ENCODE data around the gene CDH20. TPM values are rescaled to one million over a fixed set of nuclear protein-coding genes. Genes with fewer than 3 reads are reported as not detected.

The CDH20 gene
- total RNA-seq, 4 donors from 2014 or later = 0.14 TPM; not detected in 3

- in situ Hi-C loops (cut with MboI; ENCODE audit: low pct_ligation_motif_present in 1 of 4, low pct_unique_long_range_greater_than_20kb in 1 of 4, low sequenced_read_pairs in 3 of 4) = no loop called here
- H3K27me3 ChIP-seq = no peaks in the 10 kb centered on the region
- TF ChIP-seq, protein P1, sequence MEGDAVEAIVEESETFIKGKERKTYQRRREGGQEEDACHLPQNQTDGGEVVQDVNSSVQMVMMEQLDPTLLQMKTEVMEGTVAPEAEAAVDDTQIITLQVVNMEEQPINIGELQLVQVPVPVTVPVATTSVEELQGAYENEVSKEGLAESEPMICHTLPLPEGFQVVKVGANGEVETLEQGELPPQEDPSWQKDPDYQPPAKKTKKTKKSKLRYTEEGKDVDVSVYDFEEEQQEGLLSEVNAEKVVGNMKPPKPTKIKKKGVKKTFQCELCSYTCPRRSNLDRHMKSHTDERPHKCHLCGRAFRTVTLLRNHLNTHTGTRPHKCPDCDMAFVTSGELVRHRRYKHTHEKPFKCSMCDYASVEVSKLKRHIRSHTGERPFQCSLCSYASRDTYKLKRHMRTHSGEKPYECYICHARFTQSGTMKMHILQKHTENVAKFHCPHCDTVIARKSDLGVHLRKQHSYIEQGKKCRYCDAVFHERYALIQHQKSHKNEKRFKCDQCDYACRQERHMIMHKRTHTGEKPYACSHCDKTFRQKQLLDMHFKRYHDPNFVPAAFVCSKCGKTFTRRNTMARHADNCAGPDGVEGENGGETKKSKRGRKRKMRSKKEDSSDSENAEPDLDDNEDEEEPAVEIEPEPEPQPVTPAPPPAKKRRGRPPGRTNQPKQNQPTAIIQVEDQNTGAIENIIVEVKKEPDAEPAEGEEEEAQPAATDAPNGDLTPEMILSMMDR (IDR thresholded peaks at IDR 0.05) = no peak
- TF ChIP-seq POLR2AphosphoS5 (IDR thresholded peaks at IDR 0.05) (no peak), POLR2A (IDR thresholded peaks at IDR 0.05) (no peak), EP300 (IDR thresholded peaks at IDR 0.05; ENCODE audit: low read depth) (no peak)
- no peaks in the 10 kb centered on the region for H3K36me3 ChIP-seq
- no peaks in the 10 kb centered on the region for H3K9me3 ChIP-seq
- intact Hi-C loops (cut with DNase I; ENCODE audit: low total_unique reads) = no loop called here
- WGBS, 2 donors (ENCODE audit: low coverage in 1 of 2) = 62 to 75% methylated on average over 4 of the region's 4 CpGs
- H3K27ac ChIP-seq = no peak overlapping the region
- DNase-seq = no peak
- no peaks in the 10 kb centered on the region for H3K4me1 ChIP-seq
- no peak overlapping the region for H3K4me3 ChIP-seq
These were observed 67.5 kb downstream of the CDH20 start for GRCh38 chr18:61400716-61401115.

GRCh38 chr18:61402726-61403125, 69.5 kb downstream of the CDH20 start:
- TF ChIP-seq EP300 (IDR thresholded peaks at IDR 0.05; ENCODE audit: low read depth) (no peak), POLR2AphosphoS5 (IDR thresholded peaks at IDR 0.05) (no peak), POLR2A (IDR thresholded peaks at IDR 0.05) (no peak)
- TF ChIP-seq, protein P1 (IDR thresholded peaks at IDR 0.05) = no peak

DNA sequence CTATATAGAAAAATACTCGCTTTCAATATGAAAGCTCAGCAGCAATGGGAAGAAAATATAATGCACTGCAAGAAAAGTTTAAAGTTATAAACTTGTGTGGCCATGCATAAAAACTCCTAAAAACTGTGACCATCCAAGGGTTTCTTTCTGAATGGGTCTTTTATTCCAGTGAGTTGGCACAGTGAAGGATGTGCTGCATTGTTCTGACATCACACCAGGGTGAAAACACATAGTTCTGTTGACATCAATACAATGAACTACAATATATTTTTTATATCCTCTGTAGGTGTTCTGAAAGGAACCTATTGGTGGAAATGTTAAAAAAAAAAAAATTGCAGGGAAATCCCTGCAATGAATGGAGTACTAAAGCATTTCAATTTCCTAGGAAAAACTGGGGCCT, 80.2 kb downstream of the CDH20 start:
- no peak overlapping the region for H3K27ac ChIP-seq
- TF ChIP-seq POLR2AphosphoS5 (IDR thresholded peaks at IDR 0.05) (no peak), POLR2A (IDR thresholded peaks at IDR 0.05) (no peak), EP300 (IDR thresholded peaks at IDR 0.05; ENCODE audit: low read depth) (no peak)
- TF ChIP-seq, protein P1 (IDR thresholded peaks at IDR 0.05) = no peak
- no peak overlapping the region for H3K4me3 ChIP-seq
- WGBS, 2 donors (ENCODE audit: low coverage in 1 of 2) = 88 to 96% methylated on average over 1 of the region's 1 CpG
- H3K36me3 ChIP-seq = no peaks in the 10 kb centered on the region
- H3K27me3 ChIP-seq = no peaks in the 10 kb centered on the region
- intact Hi-C loops (cut with DNase I; ENCODE audit: low total_unique reads) (no loop called here), in situ Hi-C loops (cut with MboI; ENCODE audit: low pct_ligation_motif_present in 1 of 4, low pct_unique_long_range_greater_than_20kb in 1 of 4, low sequenced_read_pairs in 3 of 4) (no loop called here)
- H3K9me3 ChIP-seq = no peaks in the 10 kb centered on the region
- no peak for DNase-seq
- H3K4me1 ChIP-seq = no peaks in the 10 kb centered on the region

More at GRCh38 chr18:61402726-61403125, 69.5 kb downstream of the CDH20 start:
- Histone ChIP-seq H3K36me3 (no peaks in the 10 kb centered on the region), H3K27me3 (no peaks in the 10 kb centered on the region), H3K27ac (no peak overlapping the region), H3K4me3 (no peak overlapping the region), H3K9me3 (no peaks in the 10 kb centered on the region), H3K4me1 (no peaks in the 10 kb centered on the region)
- no peak for DNase-seq
- in situ Hi-C loops (cut with MboI; ENCODE audit: low pct_ligation_motif_present in 1 of 4, low pct_unique_long_range_greater_than_20kb in 1 of 4, low sequenced_read_pairs in 3 of 4) = no loop called here
- intact Hi-C loops (cut with DNase I; ENCODE audit: low total_unique reads) = no loop called here
- 24 to 33% methylated on average over 1 of the region's 1 CpG for WGBS, 2 donors (ENCODE audit: low coverage in 1 of 2)

GRCh38 chr18:61414086-61414485, 80.9 kb downstream of the CDH20 start:
- no peaks in the 10 kb centered on the region for H3K27me3 ChIP-seq
- H3K9me3 ChIP-seq = no peaks in the 10 kb centered on the region
- no peaks in the 10 kb centered on the region for H3K36me3 ChIP-seq
- no peak for TF ChIP-seq EP300 (IDR thresholded peaks at IDR 0.05; ENCODE audit: low read depth)
- no peak for TF ChIP-seq POLR2AphosphoS5 (IDR thresholded peaks at IDR 0.05)
- no peak for TF ChIP-seq POLR2A (IDR thresholded peaks at IDR 0.05)
- TF ChIP-seq, protein P1 (IDR thresholded peaks at IDR 0.05) = no peak
- no peak overlapping the region for H3K27ac ChIP-seq
- H3K4me1 ChIP-seq = no peaks in the 10 kb centered on the region
- WGBS, 2 donors (ENCODE audit: low coverage in 1 of 2) = 79 to 85% methylated on average over 4 of the region's 4 CpGs
- intact Hi-C loops (cut with DNase I; ENCODE audit: low total_unique reads) = no loop called here
- in situ Hi-C loops (cut with MboI; ENCODE audit: low pct_ligation_motif_present in 1 of 4, low pct_unique_long_range_greater_than_20kb in 1 of 4, low sequenced_read_pairs in 3 of 4) = no loop called here
- no peak overlapping the region for H3K4me3 ChIP-seq
- no peak for DNase-seq

Measured in transverse colon (tissue), 4 donors.